Left kidney (tissue), 8 donors: ENCODE measurements around the gene PAGE2B. TPM values are rescaled to one million over a fixed set of nuclear protein-coding genes. Genes with fewer than 3 reads are reported as not detected.
A peak's percentile ranks its signal among the peaks of the same experiment; 100 is the strongest.
"Not testable (repeated sequence)": the region's sequence is repeated elsewhere in the genome, so short reads cannot be mapped to it uniquely, and the experiment has no call there.

Experiments
- DNase-seq: peaks from one replicate; pipeline ENCODE4 v3.0.0-alpha.2; 2013
- long read RNA-seq, 8 donors: transcript quantifications; one replicate each; lab custom pipeline, GENCODE V29; 2026
- polyA plus RNA-seq: library from polyadenylated mRNA; unstranded; fragments of 120-200 nt; gene quantifications from one replicate; pipeline ENCODE4 v1.2.1, GENCODE V29; 2013; ENCODE audit not compliant: insufficient read length

Gene PAGE2B
- 0.32 TPM for polyA plus RNA-seq
- long read RNA-seq, donor 1, result 0 reads
- long read RNA-seq, donor 2, result 0 reads
- long read RNA-seq, donor 3, result 0 reads
- long read RNA-seq, donor 4, result 0 reads
- long read RNA-seq, donor 5, result 0 reads
- long read RNA-seq, donor 6, result 0 reads
- long read RNA-seq, donor 7, result 0 reads
- long read RNA-seq, donor 8, result 0 reads

- DNase-seq, result no peak
Measured at GRCh38 chrX:55074851-55075467, at the start of gene PAGE2B. TSS of gene PAGE2B (plus strand) at chrX:55075030. CDS start at chrX:55076042, 1,012 bp downstream.

GRCh38 chrX:55026143-55026542 lies 48.7 kb upstream of the PAGE2B start:
- no peak for DNase-seq

- no peak for DNase-seq
Measured at GRCh38 chrX:55026840-55027239, 48.0 kb upstream of the PAGE2B start.

- no peak for DNase-seq
Measured at GRCh38 chrX:55028040-55028439, 46.8 kb upstream of the PAGE2B start.

GRCh38 chrX:55028611-55029010 lies 46.2 kb upstream of the PAGE2B start:
- DNase-seq, result no peak

- DNase-seq, result no peak
Measured at GRCh38 chrX:55029291-55029690, 45.5 kb upstream of the PAGE2B start.

- DNase-seq, result no peak
Measured at GRCh38 chrX:55030271-55031205, 44.3 kb upstream of the PAGE2B start, which contains the start of gene ALAS2. TSS of gene ALAS2 (minus strand) at chrX:55030977. CDS start at chrX:55026000, 4,977 bp downstream.

GRCh38 chrX:55033429-55033828 lies 41.4 kb upstream of the PAGE2B start:
- no peak for DNase-seq

- no peak for DNase-seq
Measured at GRCh38 chrX:55039471-55039870, 35.4 kb upstream of the PAGE2B start.

GRCh38 chrX:55041514-55041913 lies 33.3 kb upstream of the PAGE2B start:
- DNase-seq, result no peak

- DNase-seq, result not testable (repeated sequence)
Measured at GRCh38 chrX:55050599-55050998, 24.2 kb upstream of the PAGE2B start.

- peak; percentile 22 for DNase-seq
Measured at GRCh38 chrX:55056820-55057674, 17.8 kb upstream of the PAGE2B start.

GRCh38 chrX:55057675-55058249 lies 17.1 kb upstream of the PAGE2B start:
- DNase-seq, result peak; percentile 28

GRCh38 chrX:55067180-55067579 lies 7.7 kb upstream of the PAGE2B start:
- DNase-seq, result not testable (repeated sequence)

- no peak for DNase-seq
Measured at GRCh38 chrX:55072286-55072685, 2.5 kb upstream of the PAGE2B start.

- no peak for DNase-seq
Measured at GRCh38 chrX:55088795-55089489, 14.1 kb downstream of the PAGE2B start, which contains the start of gene PAGE2. TSS of gene PAGE2 (plus strand) at chrX:55089018. CDS start at chrX:55090021, 1,003 bp downstream.

- DNase-seq, result no peak
Measured at GRCh38 chrX:55098691-55099090, 23.9 kb downstream of the PAGE2B start.

GRCh38 chrX:55099162-55099561 lies 24.3 kb downstream of the PAGE2B start:
- no peak for DNase-seq

GRCh38 chrX:55102754-55103153 lies 27.9 kb downstream of the PAGE2B start:
- no peak for DNase-seq

GRCh38 chrX:55107262-55107661 lies 32.4 kb downstream of the PAGE2B start:
- DNase-seq, result no peak

GRCh38 chrX:55107911-55108310 lies 33.1 kb downstream of the PAGE2B start:
- DNase-seq, result no peak
